Stimulated activated CD8-positive, alpha-beta memory T cell treated with anti-CD3 and anti-CD28 coated beads, Interleukin-4, amount 100 ng/mL, for 48 hours (primary cell): ENCODE results near the gene GFY.

Experiments
- DNase-seq: peaks from one replicate; pipeline ENCODE4 v3.0.0-alpha.2; 2020

GFY gene

DNA sequence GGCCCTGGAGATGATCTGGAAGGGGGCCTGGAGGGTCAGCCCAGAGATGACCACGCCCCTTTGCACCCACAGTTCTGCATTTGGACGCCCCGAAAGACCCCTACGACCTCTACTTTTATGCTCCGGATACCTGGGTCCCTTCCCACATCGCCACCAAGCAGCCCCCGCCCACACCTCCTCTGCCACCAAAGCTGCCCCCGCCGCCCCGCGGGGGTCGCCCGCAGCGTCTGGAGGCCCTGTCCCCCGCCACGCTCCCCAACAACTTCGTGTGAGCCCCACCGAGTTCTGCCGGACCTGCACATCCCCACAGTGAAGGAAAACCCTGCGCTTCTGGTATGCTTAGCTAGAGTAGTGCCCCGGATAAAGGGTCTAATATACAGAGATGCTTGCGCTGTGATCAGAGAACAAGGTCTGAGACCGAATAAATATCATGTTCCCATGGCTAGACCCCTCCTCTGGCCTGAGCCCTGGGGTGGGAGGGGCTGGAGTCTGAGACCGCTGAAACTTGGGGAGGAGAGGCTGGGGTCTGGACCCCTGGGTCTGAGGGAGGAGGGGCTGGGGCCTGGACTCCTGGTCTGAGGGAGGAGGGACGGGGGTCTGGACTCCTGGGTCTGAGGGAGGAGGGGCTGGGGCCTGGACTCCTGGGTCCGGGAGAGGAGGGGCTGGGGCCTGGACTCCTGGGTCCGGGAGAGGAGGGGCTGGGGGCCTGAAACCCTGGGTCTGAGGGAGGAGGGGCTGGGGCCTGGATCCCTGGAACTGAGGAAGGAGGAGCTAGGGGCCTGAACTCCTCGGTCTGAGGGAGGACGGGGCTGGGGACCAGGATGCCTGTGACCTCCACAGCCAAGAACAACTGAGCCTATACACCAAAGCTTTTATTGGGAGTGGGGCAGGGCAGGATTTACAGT lies 3.6 kb downstream of the GFY start:
- no peak for DNase-seq

- DNase-seq, result no peak
These were observed 5.0 kb downstream of the GFY start for GRCh38 chr19:49430172-49430677.

GRCh38 chr19:49430678-49431329 lies 5.6 kb downstream of the GFY start:
- DNase-seq, result peak; percentile 62

GRCh38 chr19:49431330-49431749 lies 6.2 kb downstream of the GFY start:
- DNase-seq, result peak; percentile 69

- no peak for DNase-seq
These were observed 7.2 kb downstream of the GFY start for GRCh38 chr19:49432141-49433073.

DNA sequence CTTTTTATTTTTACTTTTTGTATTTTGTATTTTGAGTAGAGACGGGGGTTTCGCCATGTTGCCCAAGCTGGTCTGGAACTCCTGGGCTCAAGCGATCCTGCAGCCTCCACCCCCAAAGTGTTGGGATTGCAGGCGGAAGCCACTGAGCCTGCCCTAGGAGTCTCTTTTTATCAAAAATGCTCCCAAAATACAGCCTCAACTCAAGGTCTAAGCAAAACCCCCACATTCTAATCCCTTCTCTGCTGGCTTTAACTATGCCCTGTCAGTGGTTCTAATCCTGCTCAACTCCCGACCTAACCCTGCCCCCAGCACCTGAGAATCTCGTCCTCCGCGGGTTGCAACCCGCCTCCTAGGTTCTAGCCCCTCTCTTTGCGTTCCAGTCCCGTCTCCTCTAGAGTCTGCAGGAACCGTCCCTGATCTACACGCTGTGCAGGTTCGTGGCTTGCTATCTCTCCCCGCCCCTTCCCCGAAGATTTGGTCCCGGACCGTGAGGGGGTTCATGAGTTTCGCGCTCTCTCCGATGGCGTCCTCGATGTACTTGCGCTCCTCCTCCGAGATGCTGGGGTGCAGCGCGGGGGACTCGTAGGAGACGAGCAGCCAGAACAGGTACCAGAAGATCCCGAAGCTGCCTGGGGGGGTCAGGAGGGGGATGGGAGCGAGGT lies 8.2 kb downstream of the GFY start:
- no peak for DNase-seq

GRCh38 chr19:49434907-49435583 lies 9.9 kb downstream of the GFY start:
- DNase-seq, result no peak

GRCh38 chr19:49435670-49436069 lies 10.5 kb downstream of the GFY start:
- DNase-seq, result no peak

GRCh38 chr19:49436381-49437017 lies 11.3 kb downstream of the GFY start:
- DNase-seq, result peak; percentile 89

DNA sequence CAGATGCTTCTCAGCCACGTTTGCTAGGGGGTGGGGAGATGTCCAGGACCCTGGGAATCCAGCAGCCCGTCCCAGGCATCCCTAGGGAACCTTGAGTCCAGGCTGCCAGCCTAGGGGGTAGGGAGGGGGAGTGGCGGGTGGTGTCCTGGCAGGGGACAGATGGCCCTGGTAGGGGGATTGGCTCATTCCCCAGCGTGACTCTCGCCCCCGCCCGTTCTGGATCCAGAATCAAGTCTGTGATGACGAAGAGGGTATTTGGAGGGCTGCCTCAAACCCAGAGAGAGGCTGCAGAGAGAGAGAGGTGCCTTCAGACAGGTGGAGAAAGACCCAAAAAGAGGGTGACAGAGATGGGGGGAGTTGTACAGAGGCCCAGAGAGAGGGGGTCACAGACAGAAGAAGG lies 12.0 kb downstream of the GFY start:
- DNase-seq, result no peak

DNA sequence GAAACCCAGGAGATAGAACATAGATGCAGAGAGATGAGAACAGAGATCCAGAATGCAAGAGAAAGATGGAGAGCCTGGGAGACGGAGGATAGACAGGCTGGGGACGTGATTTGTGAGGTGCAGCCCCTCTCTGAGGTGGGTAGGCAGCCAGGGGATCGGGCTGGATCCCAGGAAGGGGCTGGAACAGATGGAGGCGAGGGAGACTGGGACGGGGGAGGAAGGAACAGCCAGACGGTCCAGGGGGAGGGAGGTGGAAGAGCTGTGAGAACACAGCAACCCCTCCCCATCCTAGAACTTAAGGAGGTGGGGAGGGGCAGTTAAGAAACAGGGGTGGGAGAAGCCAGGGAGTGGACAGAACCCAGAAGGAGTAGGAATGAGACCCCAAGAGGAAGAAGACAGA lies 13.1 kb downstream of the GFY start:
- DNase-seq, result no peak

- no peak for DNase-seq
These were observed 14.6 kb downstream of the GFY start for GRCh38 chr19:49439836-49440235.

DNA sequence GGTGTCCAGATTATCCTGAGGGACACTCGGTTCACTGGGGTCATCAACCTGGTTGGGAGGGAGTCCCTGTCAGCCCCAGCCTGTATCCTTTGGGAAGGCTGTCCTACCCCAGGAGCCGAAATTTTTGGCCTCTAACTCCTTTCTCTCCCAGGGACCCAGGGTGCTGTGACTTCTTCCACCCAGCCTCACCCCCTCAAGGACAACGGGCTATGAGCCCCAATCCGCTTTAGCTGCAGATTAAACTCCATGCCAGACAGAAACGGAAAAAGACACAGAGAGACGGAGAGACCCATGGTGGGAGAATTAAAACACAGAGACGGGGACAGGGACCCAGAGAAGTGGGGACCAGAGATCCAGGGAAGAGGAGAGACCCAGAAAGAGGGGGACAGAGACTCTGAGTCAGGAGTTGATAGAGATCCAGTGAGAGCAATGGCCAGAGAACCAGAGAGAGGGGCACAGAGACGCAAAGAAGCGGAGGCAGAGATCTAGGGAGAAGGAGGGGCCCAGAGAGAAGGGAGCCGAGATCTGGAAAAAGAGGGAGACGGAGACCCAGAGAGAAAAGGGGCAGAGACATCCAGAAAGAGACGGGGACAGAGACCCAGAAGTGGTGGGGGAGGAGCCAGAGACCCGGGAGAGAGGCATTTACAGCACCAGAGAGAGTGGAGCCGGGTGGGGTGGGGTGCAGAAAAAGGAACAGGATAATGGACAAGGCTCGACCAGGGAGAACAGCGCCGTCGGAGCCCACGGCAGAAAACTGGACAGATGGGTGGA lies 15.4 kb downstream of the GFY start:
- no peak for DNase-seq

DNA sequence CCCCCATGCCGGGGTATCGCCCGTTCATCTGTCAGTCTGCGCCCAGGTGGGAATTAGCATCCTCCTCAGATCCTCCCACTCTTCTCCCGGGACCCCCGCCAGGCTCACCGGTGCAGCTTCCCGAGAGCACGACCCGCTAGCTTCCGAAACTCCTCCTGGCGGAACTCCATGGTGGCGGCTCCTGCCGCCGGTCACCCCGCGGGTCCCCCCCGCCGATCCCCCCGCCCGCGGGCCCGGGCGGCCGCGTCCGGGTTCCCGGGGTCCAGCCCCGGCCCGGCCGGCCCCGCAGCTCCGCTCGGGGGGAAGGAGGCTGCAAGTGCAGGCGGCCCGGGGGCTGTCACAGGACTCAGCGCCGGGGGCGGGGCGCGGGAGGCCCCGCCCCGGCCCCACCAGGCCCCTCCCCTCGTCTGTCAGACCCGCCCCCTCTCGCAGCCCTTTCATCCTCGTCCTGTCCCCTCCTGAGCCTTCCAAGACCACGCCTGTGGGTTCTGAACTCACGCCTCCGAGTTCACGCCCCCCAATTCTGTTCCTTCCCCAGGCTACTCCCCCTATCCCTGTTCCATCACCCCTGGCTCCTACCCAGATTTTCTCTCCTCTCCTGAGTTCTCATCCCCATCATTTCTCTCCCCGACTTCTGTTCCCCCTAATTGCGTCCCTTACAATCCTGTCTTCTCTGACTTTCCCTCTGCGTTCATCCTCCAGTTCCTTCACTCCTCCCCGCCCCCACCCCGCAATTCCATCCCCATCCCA lies 16.2 kb downstream of the GFY start, which contains the start of gene SLC17A7:
Gene SLC17A7, minus strand, starts transcription at position 318 of the 750 bp plus-strand sequence. Its CDS starts 148 bp downstream, at position 170.
- peak; percentile 70 for DNase-seq

GRCh38 chr19:49441960-49442350 lies 16.8 kb downstream of the GFY start:
- DNase-seq, result no peak

GRCh38 chr19:49442354-49442753 lies 17.2 kb downstream of the GFY start:
- peak; percentile 48 for DNase-seq

DNA sequence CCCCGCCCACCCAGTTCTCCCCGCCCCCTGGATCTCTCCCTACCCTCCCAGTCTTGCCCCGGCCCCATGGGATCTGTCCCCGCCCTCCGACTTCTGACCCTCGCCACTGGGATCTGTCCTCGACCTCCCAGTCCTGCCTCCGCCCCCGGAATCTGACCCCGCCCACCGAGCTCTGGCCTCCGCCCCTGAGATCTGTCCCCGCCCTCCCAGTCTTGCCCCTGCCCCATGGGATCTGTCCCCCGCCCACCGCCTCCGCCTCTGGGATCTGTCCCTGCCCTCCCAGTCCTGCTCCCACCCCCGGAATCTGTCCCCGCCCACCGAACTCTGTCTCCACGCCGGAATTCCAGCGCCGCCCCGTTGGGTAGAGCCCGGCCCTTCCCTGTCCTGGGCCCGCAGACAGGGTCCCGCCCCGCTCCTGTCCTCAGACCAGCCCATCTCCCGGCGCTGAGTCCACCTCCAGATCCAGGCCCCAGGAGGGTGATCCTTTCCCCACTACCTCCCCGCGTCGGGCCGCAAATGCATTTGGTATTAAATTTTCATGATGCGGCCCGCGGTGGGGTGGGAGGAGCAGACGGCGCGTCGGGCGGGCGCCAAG lies 17.7 kb downstream of the GFY start:
- DNase-seq, result peak; percentile 87

GRCh38 chr19:49443366-49444099 lies 18.3 kb downstream of the GFY start:
- DNase-seq, result peak; percentile 96
